Upper lobe of left lung (tissue), 4 donors: ENCODE data around the gene SCCPDH.

Experiments used
- CTCF ChIP-seq, 6 experiments: fragments of 450-650 bp in 4 of 6; fragments of 200-600 bp in 2 of 6; sonication (generic) in 2 of 6; IDR thresholded peaks; one replicate each; pipeline ENCODE4 v1.5.1; 2016 to 2019; ENCODE audit warnings: antibody characterized with exemption in 6 of 6
- EP300 ChIP-seq, 4 donors: sonication (generic); formaldehyde crosslinking; IDR thresholded peaks; one replicate each; pipeline ENCODE4 v1.5.1; 2017; ENCODE audit warnings: antibody characterized with exemption in 4 of 4, control low read depth in 2 of 4
- POLR2A ChIP-seq, 4 donors: fragments of 450-650 bp; IDR thresholded peaks; one replicate each; pipeline ENCODE4 v1.5.1; 2016 to 2017; ENCODE audit warnings: antibody characterized with exemption in 4 of 4, mild to moderate bottlenecking in 2 of 4
- POLR2AphosphoS5 ChIP-seq, 2 donors: sonication (generic); formaldehyde crosslinking; IDR thresholded peaks; one replicate each; pipeline ENCODE4 v1.5.1; 2017; ENCODE audit warnings: antibody characterized with exemption in 2 of 2

GRCh38 chr1:246708166-246708565 is 16.0 kb upstream of the SCCPDH start:
- TF ChIP-seq POLR2AphosphoS5 (IDR thresholded peaks at IDR 0.05): no peak
- TF ChIP-seq EP300 (IDR thresholded peaks at IDR 0.05): no peak
- no peak for TF ChIP-seq POLR2A (IDR thresholded peaks at IDR 0.05)
- TF ChIP-seq CTCF (IDR thresholded peaks at IDR 0.05): no peak
